Stimulated activated CD8-positive, alpha-beta memory T cell treated with anti-CD3 and anti-CD28 coated beads, Interleukin-12 subunit alpha, Interleukin-12 subunit beta, amount 100 ng/mL, for 1 hour (primary cell): ENCODE data around the gene PLEKHM2.

Experiments used
- DNase-seq: peaks from one replicate; pipeline ENCODE4 v3.0.0-alpha.2; 2020; ENCODE audit warnings: low read depth

Gene PLEKHM2

DNA sequence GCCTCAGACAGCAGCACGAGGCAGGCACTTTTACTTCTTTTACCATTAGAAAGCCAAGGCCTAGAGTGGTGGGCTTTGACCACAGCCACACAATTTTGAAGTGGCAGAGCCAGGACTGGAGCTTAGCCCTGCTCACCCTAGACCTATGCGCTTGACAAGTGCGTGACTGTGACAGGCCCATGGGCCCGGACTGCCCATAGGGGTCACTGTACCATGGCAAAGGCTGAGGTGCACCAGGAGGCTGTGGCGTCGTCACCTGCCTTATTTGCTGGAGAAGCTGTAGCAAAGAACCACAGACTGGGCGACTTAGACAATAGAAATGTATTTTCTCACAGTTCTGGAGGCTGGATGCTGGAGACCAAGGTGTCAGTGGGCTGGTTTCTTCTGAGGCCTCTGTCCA is 55.6 kb downstream of the PLEKHM2 start:
- DNase-seq = no peak

DNA sequence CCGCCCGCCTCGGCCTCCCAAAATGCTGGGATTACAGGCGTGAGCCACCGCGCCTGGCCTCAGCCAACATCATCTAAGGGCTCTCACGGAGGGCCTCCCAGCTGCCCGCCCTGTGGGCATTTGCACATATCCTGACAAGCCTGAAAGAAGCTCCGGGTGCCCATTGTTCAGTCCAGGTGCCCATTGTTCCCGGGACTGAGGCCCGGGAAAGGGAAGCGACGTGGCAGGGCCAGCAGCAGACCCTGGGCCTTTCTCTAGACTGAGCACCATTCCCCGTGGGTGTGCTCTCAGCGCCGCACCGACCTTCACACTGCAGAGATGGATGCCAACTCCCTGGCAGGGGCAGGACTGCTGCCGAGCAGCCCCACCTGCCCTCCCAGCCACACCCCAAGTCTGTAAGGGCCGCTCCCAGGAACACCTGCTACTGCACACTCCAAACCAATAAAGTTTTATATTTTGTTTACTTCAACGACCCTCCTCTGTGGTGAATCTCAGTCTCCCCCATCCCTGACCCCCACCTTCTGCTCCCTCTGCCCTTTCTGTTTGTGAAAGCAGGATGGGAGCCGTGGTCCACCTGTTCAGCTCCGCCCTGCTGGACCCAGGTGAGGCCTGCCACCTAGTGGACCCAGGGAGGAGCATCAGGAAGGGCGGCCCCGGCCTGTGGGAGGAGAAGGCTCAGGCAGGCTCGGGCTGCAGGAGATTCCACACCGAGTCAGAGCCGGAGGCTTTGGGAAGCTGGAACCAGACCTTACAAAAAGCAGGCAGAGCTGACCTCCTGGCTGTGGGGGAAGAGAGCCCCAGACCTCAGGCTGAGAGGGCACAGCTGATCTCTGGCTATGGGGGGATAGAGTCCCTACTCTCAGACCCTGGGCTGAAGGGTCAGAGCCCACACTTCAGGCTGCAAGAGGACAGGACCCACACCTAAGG is 57.1 kb downstream of the PLEKHM2 start:
- peak; percentile 35 for DNase-seq

DNA sequence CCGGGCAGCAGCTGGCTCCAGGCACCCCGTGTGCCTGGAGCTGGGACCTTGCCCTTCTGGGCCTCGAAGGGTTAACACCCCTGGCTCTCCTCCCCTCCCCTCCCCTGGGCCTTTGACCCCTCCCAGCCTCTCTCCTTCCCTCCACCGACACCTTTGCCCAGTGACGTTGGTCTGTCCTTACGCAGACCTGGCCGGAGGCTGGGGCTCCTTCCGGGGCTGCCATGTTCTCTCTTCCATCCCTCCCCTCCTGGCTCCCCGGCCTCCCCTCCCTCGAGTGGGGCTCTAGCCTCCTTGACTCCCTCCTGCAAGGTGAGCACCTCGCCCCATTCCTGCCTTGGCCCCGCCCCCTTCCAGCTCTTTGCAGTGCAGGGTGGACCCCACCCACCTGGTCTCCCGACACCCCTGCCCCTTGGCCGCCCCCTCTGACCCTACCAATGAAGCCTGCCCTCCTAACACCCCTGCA is 58.2 kb downstream of the PLEKHM2 start, which contains the start of gene TMEM82:
TSS of gene TMEM82 (plus strand) at position 161 of the 463 bp plus-strand sequence. CDS start at position 222, 61 bp downstream.
- no peak for DNase-seq

DNA sequence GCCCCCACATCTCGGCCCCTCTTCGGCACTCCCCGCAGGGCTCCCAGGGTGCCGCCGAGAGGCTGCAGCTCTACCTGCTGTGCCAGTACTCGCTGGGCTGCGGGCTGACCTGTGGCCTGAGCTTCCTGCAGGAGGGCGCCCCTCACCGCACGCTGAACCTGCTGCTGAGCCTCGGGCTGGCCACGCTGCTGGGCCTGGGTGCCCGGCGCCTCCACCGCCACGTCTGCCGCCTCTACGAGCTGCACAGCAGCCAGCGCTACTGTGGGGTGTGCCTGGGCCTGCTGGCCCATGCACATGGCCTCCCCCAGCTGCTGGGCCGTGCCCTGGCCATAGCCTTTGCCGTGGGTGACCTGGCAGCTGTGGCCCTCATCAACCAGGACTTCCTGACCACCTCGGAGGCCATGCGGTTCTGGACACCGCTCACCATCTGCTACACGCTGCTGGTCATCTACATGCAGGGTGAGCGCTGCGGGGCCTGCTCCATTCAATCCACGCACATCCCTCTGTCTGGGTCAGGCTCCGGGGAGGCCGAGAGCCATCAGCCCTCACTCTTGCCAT is 60.1 kb downstream of the PLEKHM2 start:
- DNase-seq = no peak

GRCh38 chr1:15747378-15747777 is 63.3 kb downstream of the PLEKHM2 start:
- no peak for DNase-seq

DNA sequence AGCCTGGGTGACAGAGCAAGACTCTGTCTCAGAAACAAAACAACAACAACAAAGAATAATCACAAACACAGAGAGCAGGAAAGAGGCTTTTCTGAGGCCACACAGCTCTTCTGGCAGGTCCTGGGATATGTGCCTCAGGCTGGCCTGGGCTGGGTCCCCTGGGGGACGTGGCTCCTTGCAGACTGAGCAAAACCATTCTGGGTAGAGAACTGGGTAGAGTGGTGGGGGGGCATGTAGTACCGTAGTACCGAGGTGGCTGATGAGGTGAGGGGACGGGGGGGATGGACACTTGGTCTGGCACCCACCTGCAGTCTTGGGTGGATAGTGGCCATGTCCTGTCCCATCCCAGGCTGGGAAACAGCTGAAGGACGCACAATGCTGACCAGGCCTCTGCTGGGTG is 64.1 kb downstream of the PLEKHM2 start:
- DNase-seq = no peak

DNA sequence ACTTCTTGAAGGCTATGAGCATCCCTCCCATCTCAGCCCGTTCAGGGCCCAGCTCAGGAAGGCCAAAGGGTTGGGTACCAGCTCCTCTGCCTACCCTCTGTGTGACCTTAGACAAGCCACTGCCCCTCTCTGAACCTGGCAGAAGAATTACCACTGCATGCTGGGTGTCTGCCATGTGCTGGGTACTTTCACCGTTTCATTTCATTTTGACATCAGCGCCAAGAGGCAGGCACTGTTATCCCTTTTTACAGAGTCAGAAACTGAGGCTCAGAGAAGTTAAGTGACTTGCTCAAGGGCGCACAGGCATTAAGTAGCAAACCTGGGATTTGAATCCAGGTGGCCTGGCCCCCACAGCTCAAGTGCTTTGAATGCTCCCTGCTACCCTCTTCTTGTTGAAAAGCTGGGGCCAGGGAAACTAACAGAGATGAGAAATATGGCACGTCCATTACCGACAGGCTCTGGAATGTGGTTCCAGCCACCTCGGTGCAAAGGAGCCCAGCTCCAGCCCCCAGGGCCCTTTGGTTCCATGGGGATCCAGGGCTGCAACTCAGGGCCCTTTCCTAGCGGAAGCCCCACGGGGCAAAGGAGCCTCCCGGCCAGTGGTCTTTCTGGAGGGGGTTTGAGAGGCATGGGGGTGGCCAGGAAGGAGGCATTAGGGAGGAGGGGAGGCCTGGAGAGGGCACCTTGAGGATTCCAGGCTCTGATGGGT is 64.7 kb downstream of the PLEKHM2 start:
- DNase-seq = no peak

DNA sequence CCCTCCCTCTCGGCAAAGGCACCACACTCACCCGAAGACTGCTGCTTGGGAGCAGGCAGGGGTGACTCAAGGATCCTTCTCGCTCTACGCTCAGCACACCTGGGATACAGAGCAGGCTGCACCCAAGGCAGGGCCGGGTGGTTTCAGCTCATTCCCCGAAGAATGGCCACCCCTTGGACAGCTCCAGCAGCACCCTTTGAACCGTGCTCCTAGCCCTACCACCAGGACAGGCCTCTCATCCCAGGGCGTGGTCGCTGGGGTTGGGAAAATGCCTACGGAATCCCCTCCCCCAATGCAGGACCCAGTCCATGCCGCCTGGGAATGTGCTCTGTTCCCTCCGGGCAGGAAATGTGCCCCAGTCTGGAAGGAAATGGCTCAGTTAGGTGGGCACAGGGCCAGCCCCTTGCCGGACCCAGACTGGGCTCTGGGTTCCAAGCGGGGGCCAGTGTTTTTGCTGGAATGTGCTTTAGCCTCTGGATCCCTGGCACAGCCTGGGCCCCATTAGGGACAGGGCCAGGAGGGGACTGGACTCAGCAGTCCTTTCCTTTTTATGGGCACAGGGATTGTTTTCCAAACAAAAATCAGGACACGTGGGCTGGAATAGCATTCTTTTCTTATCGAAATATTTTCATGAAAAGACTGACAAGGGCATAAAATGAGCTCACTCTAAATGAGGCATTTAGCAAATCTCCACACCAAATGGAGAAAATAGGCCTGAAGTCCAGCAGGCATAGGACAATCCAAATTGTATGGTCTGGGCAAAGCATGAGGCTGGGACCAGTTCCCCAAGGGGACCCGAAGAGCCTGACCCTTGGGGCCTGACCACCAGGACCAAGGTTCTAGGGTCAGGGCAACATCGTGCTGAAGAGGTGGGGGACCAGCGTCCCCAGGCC is 65.5 kb downstream of the PLEKHM2 start:
- no peak for DNase-seq

DNA sequence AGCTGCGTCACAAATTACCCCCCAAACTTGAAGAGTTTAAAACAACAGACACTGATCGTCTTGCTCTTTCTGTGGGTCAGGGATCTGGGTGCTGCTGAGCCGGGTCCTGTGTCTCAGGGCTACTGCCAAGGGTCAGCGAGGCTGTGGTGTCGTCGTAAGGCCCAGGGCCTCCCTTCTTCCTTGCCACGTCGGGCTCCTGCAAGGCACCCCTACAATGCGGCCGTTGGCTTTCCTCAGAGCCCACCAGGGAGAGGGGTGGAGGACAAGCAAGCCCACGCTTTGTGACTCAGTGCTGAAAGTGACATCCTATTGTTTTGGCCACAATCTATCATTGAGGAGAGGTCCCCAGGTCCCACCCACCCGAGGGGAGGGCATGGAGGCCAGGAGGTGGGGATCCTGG is 66.8 kb downstream of the PLEKHM2 start:
- DNase-seq = no peak

GRCh38 chr1:15751717-15752116 is 67.6 kb downstream of the PLEKHM2 start:
- DNase-seq = no peak

DNA sequence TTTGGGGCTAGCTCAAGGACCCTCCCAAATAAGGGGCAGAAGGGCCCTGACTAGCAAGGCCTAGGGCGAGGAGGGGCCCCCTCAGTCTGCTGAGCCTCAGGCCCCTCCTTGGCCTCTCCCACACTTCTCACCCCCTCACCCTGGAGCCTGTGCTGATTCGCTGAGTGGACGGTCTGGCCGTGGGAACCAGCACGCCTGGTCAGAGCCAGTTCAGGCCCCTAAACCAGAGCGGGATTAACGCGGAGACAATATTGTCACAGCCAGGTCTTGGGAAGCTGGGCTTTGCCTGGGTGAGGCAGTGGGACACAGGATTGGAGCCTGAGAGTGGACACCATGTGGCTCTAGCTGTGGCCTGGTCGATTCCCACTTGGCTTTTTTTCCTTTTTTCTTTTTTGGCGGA is 69.7 kb downstream of the PLEKHM2 start:
- DNase-seq = no peak

- DNase-seq = no peak
Observed at GRCh38 chr1:15755021-15755645, 71.0 kb downstream of the PLEKHM2 start.

GRCh38 chr1:15755646-15756040 is 71.5 kb downstream of the PLEKHM2 start:
- DNase-seq = no peak

- DNase-seq = no peak
Observed at GRCh38 chr1:15756143-15757015, 72.3 kb downstream of the PLEKHM2 start.

DNA sequence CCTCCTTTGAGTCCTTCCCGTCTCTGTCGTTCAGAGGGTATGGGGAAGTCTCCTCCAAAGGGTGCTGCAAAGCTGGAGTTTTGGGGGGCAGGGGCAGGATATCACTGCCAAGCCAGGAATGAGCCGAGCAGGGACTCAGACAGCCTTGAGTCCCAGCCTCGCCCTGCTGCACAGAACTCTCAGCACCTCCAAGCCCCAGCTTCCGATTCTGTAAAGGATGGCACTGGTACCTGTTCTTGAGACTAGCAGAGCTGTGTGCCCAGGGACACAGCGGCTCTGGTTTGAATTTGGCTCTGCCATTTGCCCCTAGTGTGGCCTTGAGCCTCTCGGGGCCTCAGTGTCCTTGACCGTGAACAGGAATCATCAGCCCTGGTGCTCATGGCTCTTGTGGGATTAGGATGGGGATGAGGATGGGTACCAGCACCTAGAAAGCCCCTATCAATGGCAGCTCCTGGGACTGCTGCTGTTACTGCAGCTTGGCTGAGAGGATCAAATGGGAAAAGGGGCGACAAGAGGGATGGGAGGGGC is 73.0 kb downstream of the PLEKHM2 start:
- DNase-seq = no peak

GRCh38 chr1:15757575-15758342 is 73.6 kb downstream of the PLEKHM2 start:
- DNase-seq = no peak

DNA sequence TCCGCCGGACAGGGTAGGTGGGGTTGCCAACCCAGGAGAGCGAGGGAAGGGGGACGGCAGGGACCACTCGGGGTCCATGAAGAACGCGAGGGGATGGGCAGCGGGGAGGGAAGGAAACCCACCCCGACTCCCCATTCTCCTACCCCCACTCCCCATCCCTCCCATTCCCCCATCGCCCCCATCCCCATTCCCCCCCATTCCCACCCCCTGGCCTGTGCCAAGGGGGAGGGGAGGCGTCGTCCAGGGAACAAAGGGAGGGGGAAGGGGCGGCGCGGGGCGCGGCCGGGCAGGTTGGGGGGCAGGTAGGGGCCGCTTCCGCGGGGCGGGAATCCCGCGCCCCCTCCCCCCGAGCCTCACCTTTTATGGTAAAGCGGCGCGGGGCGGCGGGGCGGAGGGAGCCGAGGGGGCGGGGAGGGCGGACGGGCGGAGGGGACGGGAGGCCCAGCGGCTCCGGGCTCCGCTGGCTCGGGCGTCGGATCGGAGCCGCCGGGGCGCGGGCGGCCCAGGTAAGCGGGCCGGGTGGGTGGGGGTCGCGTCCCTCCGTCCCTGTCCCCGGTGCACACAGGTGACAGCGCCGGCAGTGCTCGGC is 74.3 kb downstream of the PLEKHM2 start, which contains the start of gene FBLIM1:
TSS of gene FBLIM1 (plus strand) at position 453 of the 589 bp plus-strand sequence. CDS start 6,189 bp downstream, outside the sequence.
- DNase-seq = no peak

- no peak for DNase-seq
Observed at GRCh38 chr1:15758953-15759661, 75.0 kb downstream of the PLEKHM2 start.
